ENCODE data around the gene BMP6. TPM values are rescaled to one million over a fixed set of nuclear protein-coding genes. Genes with fewer than 3 reads are reported as not detected.

The BMP6 gene
- total and polyA plus RNA-seq, 10 of the 15 experiments (the other 5 are each of a cell fraction or from before 2014, with no cell fraction given), result 0.02 to 0.15 (median 0.05) TPM; not detected in 5

DNA sequence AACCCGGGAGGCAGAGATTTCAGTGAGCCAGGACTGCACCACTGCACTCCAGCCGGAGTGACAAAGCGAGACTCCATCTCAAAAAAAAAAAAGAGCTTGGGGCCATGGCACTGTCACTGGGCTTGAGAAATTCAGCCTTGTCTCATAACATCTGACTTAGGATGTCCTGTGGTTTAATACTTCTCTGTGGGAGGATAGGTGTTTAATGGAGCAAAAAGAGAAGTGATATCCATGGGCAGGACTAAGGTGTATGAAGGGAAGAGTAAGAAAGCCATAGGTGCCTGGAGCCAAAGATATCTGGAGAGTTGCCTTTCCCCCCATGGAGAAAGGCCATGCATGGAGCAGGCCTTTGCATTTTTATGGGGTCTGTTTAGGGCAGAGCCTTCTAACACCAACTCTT lies 11.2 kb downstream of the BMP6 start:
- no TSS peak for BruUV-seq (replicated peaks)
- no peak overlapping the region for H3K4me2 ChIP-seq (ENCODE audit: control insufficient read depth, insufficient read depth)
- H4K20me1 ChIP-seq (ENCODE audit: control insufficient read depth, insufficient read depth), result no peaks in the 10 kb centered on the region
- SMC1A ChIA-PET (ENCODE audit: uncharacterized antibody, unreplicated experiment), result no interaction called here
- 89% methylated on average over 3 of the region's 3 CpGs for WGBS (ENCODE audit: insufficient coverage, insufficient replicate concordance, low lambda C conversion rate, missing lambda C conversion rate)
- H3K9me3 ChIP-seq (replicated peaks; ENCODE audit: control insufficient read depth, insufficient read depth, low read length), result no peaks in the 10 kb centered on the region
- H3K36me3 ChIP-seq (ENCODE audit: control insufficient read depth in 2 of 2, insufficient read depth in 2 of 2, low read length in 1 of 2), result no peaks in the 10 kb centered on the region
- H3K27ac ChIP-seq (ENCODE audit: control insufficient read depth, insufficient read depth), result no peak overlapping the region
- RAD21 ChIA-PET (ENCODE audit: unreplicated experiment), result no interaction called here
- TF ChIP-seq CBX5 (IDR thresholded peaks at IDR 0.05; ENCODE audit: low read depth), result no peak
- TF ChIP-seq ZNF622 (IDR thresholded peaks at IDR 0.05), result no peak
- TF ChIP-seq EZH2 (IDR thresholded peaks at IDR 0.05; ENCODE audit: borderline replicate concordance, control insufficient read depth, low read depth, low read length), result no peak
- no peak for TF ChIP-seq NFXL1 (IDR thresholded peaks at IDR 0.05; ENCODE audit: borderline replicate concordance)
- no peak for TF ChIP-seq GABPA (IDR thresholded peaks at IDR 0.05; ENCODE audit: low read depth)
- no peak for TF ChIP-seq YY1 (IDR thresholded peaks at IDR 0.05; ENCODE audit: low read depth, low read length)
- TF ChIP-seq SREBF2 (IDR thresholded peaks at IDR 0.05; ENCODE audit: low read length), result no peak
- no peak for TF ChIP-seq POLR2A (IDR thresholded peaks at IDR 0.05; ENCODE audit: low read depth, low read length)
- POLR2A ChIA-PET, result no interaction called here
- no peak for DNase-seq (ENCODE audit: low read depth, low spot score)
- no peak overlapping the region for H2AFZ ChIP-seq (ENCODE audit: control insufficient read depth, low read depth, low read length)
- H3K9ac ChIP-seq (ENCODE audit: control insufficient read depth, insufficient read depth, low read length), result no peak overlapping the region
- CTCF ChIA-PET, result interaction anchor here (0.6 kb wide), 1 partner anchor 481 kb away, joined by 4 read pairs; no protein-coding TSS in a partner anchor
- no peaks in the 10 kb centered on the region for H3K79me2 ChIP-seq (ENCODE audit: control insufficient read depth, insufficient read depth, low read length)
- no peaks in the 10 kb centered on the region for H3K4me1 ChIP-seq (ENCODE audit: control insufficient read depth, insufficient read depth, low read length)
- no peak for FAIRE-seq
- intact Hi-C loops (cut with micrococcal nuclease; ENCODE audit: unreplicated experiment), result no loop called here
- H3K27me3 ChIP-seq (replicated peaks in 1 of 2; ENCODE audit: control insufficient read depth in 2 of 2, insufficient read depth in 2 of 2, low read length in 1 of 2), result peaks cover 0 to 8% of the 10 kb centered on the region in 2 experiments; a peak in 2 of 4 replicates
- ATAC-seq, result no peak
- H3K4me3 ChIP-seq, result no peak overlapping the region
- in situ Hi-C loops (cut with MboI), result no loop called here

DNA sequence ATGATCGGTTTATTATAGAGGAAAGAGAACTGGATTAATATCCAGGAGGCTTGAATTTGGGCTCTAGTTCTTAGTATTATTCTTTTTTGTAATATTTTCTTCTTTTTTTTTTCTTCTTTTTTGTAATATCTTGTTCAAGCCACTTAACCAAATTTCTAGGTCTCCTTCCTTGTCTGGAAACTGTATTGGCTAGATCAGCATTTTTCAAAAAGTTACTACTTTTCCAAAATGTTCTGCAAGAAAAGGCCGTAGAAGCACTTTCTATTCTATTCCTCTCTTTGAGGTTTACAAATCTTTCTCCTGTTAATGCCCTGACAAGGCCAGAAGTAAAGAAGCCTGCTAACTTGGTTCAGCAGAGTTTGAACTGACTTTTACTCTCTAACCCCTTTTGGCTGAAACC lies 12.0 kb downstream of the BMP6 start:
- Histone ChIP-seq H3K4me1 (ENCODE audit: control insufficient read depth, insufficient read depth, low read length) (no peaks in the 10 kb centered on the region), H4K20me1 (ENCODE audit: control insufficient read depth, insufficient read depth) (no peaks in the 10 kb centered on the region), H2AFZ (ENCODE audit: control insufficient read depth, low read depth, low read length) (no peak overlapping the region), H3K36me3 (ENCODE audit: control insufficient read depth in 2 of 2, insufficient read depth in 2 of 2, low read length in 1 of 2) (no peaks in the 10 kb centered on the region), H3K27ac (ENCODE audit: control insufficient read depth, insufficient read depth) (no peak overlapping the region), H3K79me2 (ENCODE audit: control insufficient read depth, insufficient read depth, low read length) (no peaks in the 10 kb centered on the region), H3K9me3 (replicated peaks; ENCODE audit: control insufficient read depth, insufficient read depth, low read length) (no peaks in the 10 kb centered on the region), H3K9ac (ENCODE audit: control insufficient read depth, insufficient read depth, low read length) (no peak overlapping the region), H3K4me3 (no peak overlapping the region), H3K4me2 (ENCODE audit: control insufficient read depth, insufficient read depth) (no peak overlapping the region), H3K27me3 (replicated peaks in 1 of 2; ENCODE audit: control insufficient read depth in 2 of 2, insufficient read depth in 2 of 2, low read length in 1 of 2) (peaks cover 0 to 8% of the 10 kb centered on the region in 2 experiments; a peak in 2 of 4 replicates)
- ChIA-PET POLR2A (no interaction called here), CTCF (no interaction called here), RAD21 (ENCODE audit: unreplicated experiment) (no interaction called here), SMC1A (ENCODE audit: uncharacterized antibody, unreplicated experiment) (no interaction called here)
- no peak for DNase-seq (ENCODE audit: low read depth, low spot score)
- intact Hi-C loops (cut with micrococcal nuclease; ENCODE audit: unreplicated experiment) (no loop called here), in situ Hi-C loops (cut with MboI) (no loop called here)
- BruUV-seq (replicated peaks), result no TSS peak
- no peak for FAIRE-seq
- no peak for ATAC-seq
- WGBS (ENCODE audit: insufficient coverage, insufficient replicate concordance, low lambda C conversion rate, missing lambda C conversion rate), result 36% methylated on average over 2 of the region's 2 CpGs
- TF ChIP-seq HDGF (IDR thresholded peaks at IDR 0.05), result no peak
- TF ChIP-seq FOXM1 (IDR thresholded peaks at IDR 0.05; ENCODE audit: low read depth, low read length), result no peak
- no peak for TF ChIP-seq BCL11A (IDR thresholded peaks at IDR 0.05; ENCODE audit: low read depth, low read length)
- no peak for TF ChIP-seq NFIC (IDR thresholded peaks at IDR 0.05; ENCODE audit: low read depth, low read length)
- TF ChIP-seq RAD21 (IDR thresholded peaks at IDR 0.05; ENCODE audit: insufficient read depth, low read depth, low read length), result no peak
- TF ChIP-seq, protein P1, sequence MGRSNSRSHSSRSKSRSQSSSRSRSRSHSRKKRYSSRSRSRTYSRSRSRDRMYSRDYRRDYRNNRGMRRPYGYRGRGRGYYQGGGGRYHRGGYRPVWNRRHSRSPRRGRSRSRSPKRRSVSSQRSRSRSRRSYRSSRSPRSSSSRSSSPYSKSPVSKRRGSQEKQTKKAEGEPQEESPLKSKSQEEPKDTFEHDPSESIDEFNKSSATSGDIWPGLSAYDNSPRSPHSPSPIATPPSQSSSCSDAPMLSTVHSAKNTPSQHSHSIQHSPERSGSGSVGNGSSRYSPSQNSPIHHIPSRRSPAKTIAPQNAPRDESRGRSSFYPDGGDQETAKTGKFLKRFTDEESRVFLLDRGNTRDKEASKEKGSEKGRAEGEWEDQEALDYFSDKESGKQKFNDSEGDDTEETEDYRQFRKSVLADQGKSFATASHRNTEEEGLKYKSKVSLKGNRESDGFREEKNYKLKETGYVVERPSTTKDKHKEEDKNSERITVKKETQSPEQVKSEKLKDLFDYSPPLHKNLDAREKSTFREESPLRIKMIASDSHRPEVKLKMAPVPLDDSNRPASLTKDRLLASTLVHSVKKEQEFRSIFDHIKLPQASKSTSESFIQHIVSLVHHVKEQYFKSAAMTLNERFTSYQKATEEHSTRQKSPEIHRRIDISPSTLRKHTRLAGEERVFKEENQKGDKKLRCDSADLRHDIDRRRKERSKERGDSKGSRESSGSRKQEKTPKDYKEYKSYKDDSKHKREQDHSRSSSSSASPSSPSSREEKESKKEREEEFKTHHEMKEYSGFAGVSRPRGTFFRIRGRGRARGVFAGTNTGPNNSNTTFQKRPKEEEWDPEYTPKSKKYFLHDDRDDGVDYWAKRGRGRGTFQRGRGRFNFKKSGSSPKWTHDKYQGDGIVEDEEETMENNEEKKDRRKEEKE (IDR thresholded peaks at IDR 0.05), result no peak
- no peak for TF ChIP-seq KLF5 (IDR thresholded peaks at IDR 0.05; ENCODE audit: partially characterized antibody)
- TF ChIP-seq IKZF2 (IDR thresholded peaks at IDR 0.05), result no peak
- no peak for TF ChIP-seq WRNIP1 (IDR thresholded peaks at IDR 0.05; ENCODE audit: borderline replicate concordance, low read depth, low read length)
- TF ChIP-seq STAT3 (IDR thresholded peaks at IDR 0.05; ENCODE audit: low read depth, low read length), result no peak
- no peak for TF ChIP-seq TCF12 (IDR thresholded peaks at IDR 0.05; ENCODE audit: low read depth, low read length)
- no peak for TF ChIP-seq STAT1 (conservative IDR thresholded peaks at IDR 0.05)
